GM12878 (cell line): Measurements from ENCODE around the gene POLD2. TPM values are rescaled to one million over a fixed set of nuclear protein-coding genes. Genes with fewer than 3 reads are reported as not detected.

Experiments used
- BCL11A ChIP-seq: IDR thresholded peaks from 2 replicates; pipeline ENCODE4 v1.6.1; 2011; ENCODE audit warnings: low read depth, low read length
- BCLAF1 ChIP-seq: fragments of 450-650 bp; IDR thresholded peaks from 2 replicates; pipeline ENCODE4 v1.6.1; 2017; ENCODE audit warnings: antibody characterized with exemption, mild to moderate bottlenecking, moderate library complexity
- IRF5 ChIP-seq: fragments of 450-650 bp; IDR thresholded peaks from 2 replicates; pipeline ENCODE4 v1.6.1; 2017; ENCODE audit warnings: borderline replicate concordance
- JUNB ChIP-seq: IDR thresholded peaks from 2 replicates; pipeline ENCODE4 v1.6.1; 2016; ENCODE audit warnings: antibody characterized with exemption, mild to moderate bottlenecking
- MXI1 ChIP-seq: fragments of 150-350 bp; IDR thresholded peaks from 2 replicates; pipeline ENCODE4 v1.6.1; 2011; ENCODE audit warnings: low read depth, mild to moderate bottlenecking, inconsistent platforms, low read length, improper control_type of control experiment
- PAX8 ChIP-seq: fragments of 450-650 bp; IDR thresholded peaks from 2 replicates; pipeline ENCODE4 v1.6.1; 2017; ENCODE audit warnings: mild to moderate bottlenecking, moderate library complexity
- SMAD5 ChIP-seq: IDR thresholded peaks from 2 replicates; pipeline ENCODE4 v1.6.1; 2016; ENCODE audit warnings: antibody characterized with exemption, low read depth
- SREBF2 ChIP-seq: IDR thresholded peaks from 2 replicates; pipeline ENCODE4 v1.6.1; 2012; ENCODE audit warnings: mild to moderate bottlenecking, low read length
- SRF ChIP-seq, 2 experiments: IDR thresholded peaks; 2 replicates each; pipeline ENCODE4 v1.6.1; 2011; ENCODE audit warnings: low read depth in 2 of 2, low read length in 2 of 2, mild to moderate bottlenecking in 1 of 2, moderate library complexity in 1 of 2
- WRNIP1 ChIP-seq: IDR thresholded peaks from 2 replicates; pipeline ENCODE4 v1.6.1; 2011; ENCODE audit warnings: low read depth, low read length, improper control_type of control experiment, borderline replicate concordance
- polyA plus RNA-seq, 11 experiments: library from polyadenylated mRNA; depleted of rRNA in 4 of 11; unstranded in 6 of 11; stranded (reverse) in 5 of 11; fragments of >200 nt; fragmentation: Nextera tagmentation in 4 of 11; fragmentation: Illumina TruSeq in 1 of 11; extraction: Ambion mirVana in 4 of 11; extraction: Trizol in 1 of 11; gene quantifications; 1 replicate in 1 of 11; 2 replicates in 10 of 11; pipeline versions ENCODE4 v1.2.1 to v1.2.3, GENCODE V29; 2011 to 2016; ENCODE audit warnings: inconsistent platforms in 2 of 11, missing spikeins in 2 of 11, low read depth in 1 of 11
- total RNA-seq, 4 experiments: library from RNA; depleted of rRNA in 3 of 4; stranded (reverse); fragments of >200 nt in 3 of 4; fragmentation: Illumina TruSeq in 1 of 4; extraction: Trizol in 1 of 4; gene quantifications; 2 replicates each; pipeline versions ENCODE4 v1.2.1 to v1.2.3, GENCODE V29; 2013 to 2021
- TF ChIP-seq, protein P1 (sequence below): fragments of 450-650 bp; conservative IDR thresholded peaks from 2 replicates; pipeline ENCODE4 v1.6.1; 2017; ENCODE audit warnings: mild to moderate bottlenecking, moderate library complexity

Gene POLD2
- total and polyA plus RNA-seq, 10 of the 15 experiments (the other 5 are each of a cell fraction or from before 2014, with no cell fraction given): 19.1 to 287 (median 169) TPM

DNA sequence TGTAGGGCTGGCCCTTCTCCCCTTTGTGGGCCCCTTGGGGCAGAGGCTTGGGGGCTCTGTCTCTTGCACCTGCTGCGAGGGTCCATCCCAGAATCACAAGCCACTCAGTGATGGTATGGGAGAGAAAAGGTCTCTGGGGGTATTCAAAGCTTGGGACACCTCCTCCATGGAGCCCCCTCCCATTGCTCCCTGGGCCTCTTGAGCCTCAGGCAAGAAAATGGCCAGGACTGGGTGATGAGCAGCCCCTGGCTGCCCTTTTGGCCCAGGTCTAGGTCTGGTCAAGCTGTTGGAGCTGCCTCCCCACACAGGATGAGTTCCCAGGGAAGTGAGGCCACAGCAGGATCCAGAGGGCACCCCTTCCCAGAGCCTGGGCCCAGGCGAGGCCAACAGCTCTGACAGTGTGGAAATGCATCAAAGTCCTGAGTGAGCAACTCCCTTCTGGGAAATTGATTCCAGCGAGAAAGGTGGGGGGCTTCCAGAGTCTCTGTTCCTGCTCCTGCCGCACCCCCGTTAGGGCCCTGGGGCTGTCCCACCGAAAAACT lies 21.1 kb upstream of the POLD2 start (continued):
- TF ChIP-seq BCLAF1: no peak
- TF ChIP-seq MXI1: no peak
- no peak for TF ChIP-seq SRF (IDR thresholded peaks at IDR 0.05; ENCODE audit: low read depth in 2 of 2, low read length in 2 of 2)
- TF ChIP-seq, protein P1, sequence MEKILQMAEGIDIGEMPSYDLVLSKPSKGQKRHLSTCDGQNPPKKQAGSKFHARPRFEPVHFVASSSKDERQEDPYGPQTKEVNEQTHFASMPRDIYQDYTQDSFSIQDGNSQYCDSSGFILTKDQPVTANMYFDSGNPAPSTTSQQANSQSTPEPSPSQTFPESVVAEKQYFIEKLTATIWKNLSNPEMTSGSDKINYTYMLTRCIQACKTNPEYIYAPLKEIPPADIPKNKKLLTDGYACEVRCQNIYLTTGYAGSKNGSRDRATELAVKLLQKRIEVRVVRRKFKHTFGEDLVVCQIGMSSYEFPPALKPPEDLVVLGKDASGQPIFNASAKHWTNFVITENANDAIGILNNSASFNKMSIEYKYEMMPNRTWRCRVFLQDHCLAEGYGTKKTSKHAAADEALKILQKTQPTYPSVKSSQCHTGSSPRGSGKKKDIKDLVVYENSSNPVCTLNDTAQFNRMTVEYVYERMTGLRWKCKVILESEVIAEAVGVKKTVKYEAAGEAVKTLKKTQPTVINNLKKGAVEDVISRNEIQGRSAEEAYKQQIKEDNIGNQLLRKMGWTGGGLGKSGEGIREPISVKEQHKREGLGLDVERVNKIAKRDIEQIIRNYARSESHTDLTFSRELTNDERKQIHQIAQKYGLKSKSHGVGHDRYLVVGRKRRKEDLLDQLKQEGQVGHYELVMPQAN: no peak
- no peak for TF ChIP-seq PAX8
- TF ChIP-seq BCL11A: no peak
- TF ChIP-seq JUNB: no peak
- no peak for TF ChIP-seq SREBF2
- no peak for TF ChIP-seq SMAD5
- TF ChIP-seq IRF5: no peak
- no peak for TF ChIP-seq WRNIP1
